GM21526 (cell line): ENCODE measurements around the gene TRIM69.

ENCODE experiments used
- ATAC-seq: cut with Tn5 transposase; IDR thresholded peaks from one replicate; pipeline ENCODE4 v1.9.1; 2021; ENCODE audit warnings: moderate library complexity; ENCODE audit not compliant: unreplicated experiment, low FRiP score

TRIM69 gene

GRCh38 chr15:44796508-44796907 is 60.2 kb downstream of the TRIM69 start:
- ATAC-seq = no peak

- no peak for ATAC-seq
Observed at GRCh38 chr15:44798826-44799225, 62.5 kb downstream of the TRIM69 start.

DNA sequence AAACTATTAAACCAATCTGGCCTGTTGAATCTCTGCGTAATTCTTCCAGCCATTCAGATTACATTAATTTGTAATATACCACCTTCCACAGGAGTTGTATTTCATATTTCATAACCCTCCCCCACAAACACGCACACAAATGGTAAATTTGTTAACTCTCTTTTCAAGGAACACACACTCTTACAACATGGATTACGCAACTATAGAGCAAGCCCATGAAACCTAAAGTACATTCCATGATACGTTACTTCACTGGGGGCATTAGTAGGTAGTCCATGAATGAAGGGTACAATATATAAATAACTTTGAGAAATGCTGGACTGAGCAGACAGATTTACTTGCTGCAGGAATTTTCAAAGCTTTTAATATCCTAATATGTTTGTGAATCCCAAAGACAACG is 65.0 kb downstream of the TRIM69 start:
- no peak for ATAC-seq

- no peak for ATAC-seq
Observed at GRCh38 chr15:44801797-44802196, 65.5 kb downstream of the TRIM69 start.

GRCh38 chr15:44802336-44802735 is 66.0 kb downstream of the TRIM69 start:
- ATAC-seq = no peak

- no peak for ATAC-seq
Observed at GRCh38 chr15:44804298-44805046, 68.1 kb downstream of the TRIM69 start.

DNA sequence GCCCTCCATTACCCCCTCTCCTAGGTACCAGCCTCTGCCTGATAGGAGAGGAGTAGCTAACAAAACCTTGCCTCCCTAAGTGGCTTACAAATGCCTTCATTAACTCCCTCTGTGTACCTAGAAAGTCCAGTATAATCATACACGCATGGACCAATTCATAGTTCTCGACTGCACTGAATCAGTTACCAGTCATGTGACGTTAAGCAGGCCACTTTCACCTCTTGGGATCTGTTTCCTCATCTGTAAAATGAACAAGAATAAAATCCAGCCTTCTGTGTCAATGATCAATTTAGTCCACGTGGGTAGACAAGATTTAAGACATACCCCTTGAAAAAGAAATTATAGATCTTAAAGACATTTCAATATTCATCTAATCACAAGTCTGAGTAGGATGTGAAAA is 72.2 kb downstream of the TRIM69 start:
- ATAC-seq = no peak

- no peak for ATAC-seq
Observed at GRCh38 chr15:44810237-44810636, 73.9 kb downstream of the TRIM69 start.

GRCh38 chr15:44811337-44811736 is 75.0 kb downstream of the TRIM69 start:
- no peak for ATAC-seq

- ATAC-seq = no peak
Observed at GRCh38 chr15:44812029-44812517, 75.7 kb downstream of the TRIM69 start.

DNA sequence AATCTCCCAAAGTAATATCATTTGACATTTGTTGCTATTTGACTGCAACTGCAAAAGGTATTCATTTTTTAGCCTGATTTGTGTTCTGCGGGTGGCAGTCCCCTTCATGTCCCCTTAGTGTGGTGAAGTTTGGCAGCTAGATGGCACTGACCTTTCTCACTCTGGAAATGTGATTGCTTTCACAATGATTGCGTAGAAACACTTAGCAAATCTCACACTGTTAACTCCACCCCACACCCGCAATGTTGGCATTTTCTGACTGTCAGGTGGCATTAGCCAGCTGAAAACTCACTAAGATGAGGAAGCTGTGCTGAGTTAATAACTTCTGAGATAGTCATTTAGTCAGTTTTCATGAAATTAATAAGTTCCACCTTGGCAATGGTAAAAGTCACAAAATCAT is 76.9 kb downstream of the TRIM69 start:
- no peak for ATAC-seq
